ENCODE results near the gene PRRX2.

PRRX2 gene

GRCh38 chr9:129759804-129760502, 94.5 kb downstream of the PRRX2 start:
- no peak overlapping the region for H3K4me3 ChIP-seq (ENCODE audit: low read depth, low read length)
- H3K4me1 ChIP-seq (ENCODE audit: control insufficient read depth, insufficient read depth, low read length), result no peaks in the 10 kb centered on the region
- H3K27ac ChIP-seq (ENCODE audit: extremely low read depth, low read depth, low read length), result no peak overlapping the region
- TF ChIP-seq ZNF488 (tag by site-specific recombination; IDR thresholded peaks at IDR 0.05) (no peak), ZNF37A (tag by site-specific recombination; IDR thresholded peaks at IDR 0.05) (no peak), ZNF513 (tag by site-specific recombination; IDR thresholded peaks at IDR 0.05) (no peak), ZNF658 (tag by site-specific recombination; IDR thresholded peaks at IDR 0.05) (no peak), ZNF621 (tag by site-specific recombination; IDR thresholded peaks at IDR 0.05) (no peak), ZNF23 (tag by site-specific recombination; IDR thresholded peaks at IDR 0.05; ENCODE audit: borderline replicate concordance) (no peak), SP7 (tag by site-specific recombination; IDR thresholded peaks at IDR 0.05) (no peak), ZNF18 (tag by site-specific recombination; IDR thresholded peaks at IDR 0.05) (no peak), CTCF (tag by site-specific recombination; IDR thresholded peaks at IDR 0.05) (no peak), ZNF121 (tag by site-specific recombination; IDR thresholded peaks at IDR 0.05) (no peak), ZNF707 (tag by site-specific recombination; IDR thresholded peaks at IDR 0.05) (no peak), HIC1 (tag by site-specific recombination; IDR thresholded peaks at IDR 0.05) (no peak), ZNF112 (tag by site-specific recombination; IDR thresholded peaks at IDR 0.05) (no peak), ZNF394 (tag by site-specific recombination; IDR thresholded peaks at IDR 0.05; ENCODE audit: borderline replicate concordance) (no peak), ZNF280C (tag by site-specific recombination; IDR thresholded peaks at IDR 0.05) (no peak), ZNF561 (tag by site-specific recombination; IDR thresholded peaks at IDR 0.05; ENCODE audit: borderline replicate concordance) (no peak), ZNF791 (tag by site-specific recombination; IDR thresholded peaks at IDR 0.05) (no peak), MZF1 (tag by site-specific recombination; IDR thresholded peaks at IDR 0.05; ENCODE audit: borderline replicate concordance) (no peak), KLF1 (tag by site-specific recombination; IDR thresholded peaks at IDR 0.05) (no peak)
- POLR2A ChIA-PET, result interaction anchor here (0.7 to 1.0 kb wide), 3 partner anchors 17 to 1089 kb away, joined by 3 to 12 read pairs (median 3); no protein-coding TSS in a partner anchor
- CTCF ChIA-PET, result interaction anchor here (1.0 to 2.2 kb wide), 4 partner anchors 10 to 117 kb away, joined by 5 to 18 read pairs (median 8); no protein-coding TSS in a partner anchor
- H3K36me3 ChIP-seq (ENCODE audit: control insufficient read depth in 2 of 2, insufficient read depth in 1 of 2, low read length in 2 of 2), result no peaks in the 10 kb centered on the region
- H3K9me3 ChIP-seq (ENCODE audit: control insufficient read depth, insufficient read depth, low read depth, low read length), result no peaks in the 10 kb centered on the region

Measured in HEK293 (cell line).